ENCODE data around the gene CTNNA2. TPM values are rescaled to one million over a fixed set of nuclear protein-coding genes. Genes with fewer than 3 reads are reported as not detected.

CTNNA2 gene
- total RNA-seq, 1 experiment from 2014 or later: 0.54 TPM

GRCh38 chr2:79758042-79758441, 245.2 kb downstream of the CTNNA2 start:
- CTCF ChIA-PET: no interaction called here

GRCh38 chr2:79758749-79759282, 246.0 kb downstream of the CTNNA2 start:
- POLR2A ChIA-PET: no interaction called here
- H3K36me3 ChIP-seq (ENCODE audit: control insufficient read depth, insufficient read depth, low read length): no peaks in the 10 kb centered on the region

More at GRCh38 chr2:79758042-79758441, 245.2 kb downstream of the CTNNA2 start:
- Histone ChIP-seq H3K36me3 (ENCODE audit: control insufficient read depth, insufficient read depth, low read length) (no peaks in the 10 kb centered on the region), H3K27ac (ENCODE audit: low read length) (no peak overlapping the region), H3K4me3 (ENCODE audit: low read depth in 2 of 2, low read length in 2 of 2) (no peak overlapping the region), H3K27me3 (ENCODE audit: control insufficient read depth, insufficient read depth, low read length) (no peaks in the 10 kb centered on the region), H3K9me3 (ENCODE audit: control insufficient read depth, insufficient read depth, low read depth, low read length) (no peaks in the 10 kb centered on the region; the same call in 1 of the 2 replicates), H3K4me1 (ENCODE audit: control insufficient read depth, insufficient read depth, low read length) (no peaks in the 10 kb centered on the region)
- TF ChIP-seq POLR2AphosphoS5 (IDR thresholded peaks at IDR 0.05; ENCODE audit: low read depth, low read length): no peak
- TF ChIP-seq SIN3A (IDR thresholded peaks at IDR 0.05; ENCODE audit: borderline replicate concordance, insufficient read depth, low read depth, low read length): no peak
- TF ChIP-seq TCF7L2 (IDR thresholded peaks at IDR 0.05; ENCODE audit: low read depth, low read length): no peak
- no peak for TF ChIP-seq REST (IDR thresholded peaks at IDR 0.05; ENCODE audit: insufficient read depth in 1 of 2, low read depth in 2 of 2, low read length in 1 of 2)
- TF ChIP-seq CTCF (IDR thresholded peaks at IDR 0.05): no peak
- ATAC-seq: no peak
- no TSS peak for BruUV-seq (replicated peaks)
- in situ Hi-C loops (cut with HindIII; ENCODE audit: low pct_unique_long_range_greater_than_20kb, low sequenced_read_pairs): no loop called here
- DNase-seq (ENCODE audit: low read depth, low spot score): no peak
- POLR2A ChIA-PET: no interaction called here
- intact Hi-C loops (cut with micrococcal nuclease; ENCODE audit: unreplicated experiment): no loop called here

More at GRCh38 chr2:79758749-79759282, 246.0 kb downstream of the CTNNA2 start:
- Histone ChIP-seq H3K27ac (ENCODE audit: low read length) (no peak overlapping the region), H3K4me3 (ENCODE audit: low read depth in 2 of 2, low read length in 2 of 2) (no peak overlapping the region), H3K4me1 (ENCODE audit: control insufficient read depth, insufficient read depth, low read length) (no peaks in the 10 kb centered on the region), H3K27me3 (ENCODE audit: control insufficient read depth, insufficient read depth, low read length) (no peaks in the 10 kb centered on the region), H3K9me3 (ENCODE audit: control insufficient read depth, insufficient read depth, low read depth, low read length) (no peaks in the 10 kb centered on the region; the same call in 1 of the 2 replicates)
- CTCF ChIA-PET: no interaction called here
- ATAC-seq: no peak
- no TSS peak for BruUV-seq (replicated peaks)
- in situ Hi-C loops (cut with HindIII; ENCODE audit: low pct_unique_long_range_greater_than_20kb, low sequenced_read_pairs) (no loop called here), intact Hi-C loops (cut with micrococcal nuclease; ENCODE audit: unreplicated experiment) (no loop called here)
- no peak for DNase-seq (ENCODE audit: low read depth, low spot score)
- TF ChIP-seq SIN3A (IDR thresholded peaks at IDR 0.05; ENCODE audit: borderline replicate concordance, insufficient read depth, low read depth, low read length) (no peak), TCF7L2 (IDR thresholded peaks at IDR 0.05; ENCODE audit: low read depth, low read length) (no peak), REST (IDR thresholded peaks at IDR 0.05; ENCODE audit: insufficient read depth in 1 of 2, low read depth in 2 of 2, low read length in 1 of 2) (no peak), CTCF (IDR thresholded peaks at IDR 0.05) (no peak), POLR2AphosphoS5 (IDR thresholded peaks at IDR 0.05; ENCODE audit: low read depth, low read length) (no peak)

All from Panc1 (cell line).